Naive thymus-derived CD4-positive, alpha-beta T cell (primary cell): ENCODE results near the gene CCDC137. TPM values are rescaled to one million over a fixed set of nuclear protein-coding genes. Genes with fewer than 3 reads are reported as not detected.

Experiments used
- ATAC-seq: fragments of 150-1000 bp; cut with Tn5 transposase; 2 replicates; pipeline ENCODE4 v1.10.0; 2021; ENCODE audit warnings: mild to moderate bottlenecking, moderate library complexity
- CTCF ChIA-PET: fragments of 350-600 bp; sonication (Branson Sonifier 250); formaldehyde crosslinking; loops from one replicate; lab custom pipeline; 2021; ENCODE audit warnings: antibody characterized with exemption; lab: Charles Lee
- POLR2A ChIA-PET: fragments of 350-600 bp; sonication (Branson Sonifier 250); formaldehyde crosslinking; loops from one replicate; lab custom pipeline; 2021; ENCODE audit warnings: antibody characterized with exemption, inconsistent platforms; lab: Charles Lee
- DNase-seq, 9 donors: peaks; one replicate each; pipeline versions ENCODE4 v3.0.0 to v3.0.0-alpha.2; 2020 to 2022; ENCODE audit warnings: mixed read lengths in 1 of 9
- H3K27ac ChIP-seq: one replicate; pipeline ENCODE4 v1.7.0; 2013; ENCODE audit warnings: mild to moderate bottlenecking, low read depth, low read length, moderate library complexity
- H3K27me3 ChIP-seq, 2 donors: one replicate each; pipeline ENCODE4 v1.7.0; 2013; ENCODE audit warnings: low read length in 2 of 2, mild to moderate bottlenecking in 2 of 2, moderate library complexity in 2 of 2; ENCODE audit not compliant: control insufficient read depth in 2 of 2, insufficient read depth in 2 of 2
- H3K36me3 ChIP-seq, 3 experiments: 1 replicate in 2 of 3; 2 replicates in 1 of 3; pipeline ENCODE4 v1.7.0; 2013; ENCODE audit warnings: low read length in 3 of 3, mild to moderate bottlenecking in 3 of 3, moderate library complexity in 1 of 3; ENCODE audit not compliant: insufficient read depth in 3 of 3, control insufficient read depth in 2 of 3
- H3K4me1 ChIP-seq, 2 donors: one replicate each; pipeline ENCODE4 v1.7.0; 2013; ENCODE audit warnings: low read length in 2 of 2, mild to moderate bottlenecking in 2 of 2, moderate library complexity in 1 of 2; ENCODE audit not compliant: control insufficient read depth in 2 of 2, insufficient read depth in 2 of 2
- H3K4me3 ChIP-seq: 2 replicates; pipeline ENCODE4 v1.7.0; 2013; ENCODE audit warnings: mild to moderate bottlenecking, low read length
- H3K9me3 ChIP-seq, 3 experiments: 1 replicate in 2 of 3; 2 replicates in 1 of 3; pipeline ENCODE4 v1.7.0; 2013; ENCODE audit warnings: low read length in 3 of 3; ENCODE audit not compliant: control insufficient read depth in 2 of 3
- H3K27ac Mint-ChIP-seq, 9 donors: one replicate each; pipeline ENCODE4 v1.8.0; 2020 to 2022; ENCODE audit warnings: mixed read lengths in 9 of 9, mild to moderate bottlenecking in 8 of 9, moderate library complexity in 5 of 9, inconsistent platforms in 2 of 9
- H3K27me3 Mint-ChIP-seq, 5 donors: one replicate each; pipeline ENCODE4 v1.8.0; 2021 to 2022; ENCODE audit warnings: mixed read lengths in 5 of 5, mild to moderate bottlenecking in 1 of 5
- H3K36me3 Mint-ChIP-seq, 5 donors: one replicate each; pipeline ENCODE4 v1.8.0; 2020 to 2022; ENCODE audit warnings: mixed read lengths in 5 of 5, mild to moderate bottlenecking in 3 of 5, inconsistent platforms in 1 of 5
- H3K4me1 Mint-ChIP-seq, 7 donors: one replicate each; pipeline ENCODE4 v1.8.0; 2020 to 2022; ENCODE audit warnings: mixed read lengths in 7 of 7, mild to moderate bottlenecking in 3 of 7, inconsistent platforms in 1 of 7
- H3K4me3 Mint-ChIP-seq, 10 donors: one replicate each; pipeline ENCODE4 v1.8.0; 2020 to 2022; ENCODE audit warnings: mild to moderate bottlenecking in 10 of 10, mixed read lengths in 10 of 10, moderate library complexity in 6 of 10, inconsistent platforms in 2 of 10
- H3K9me3 Mint-ChIP-seq, 11 donors: one replicate each; pipeline ENCODE4 v1.8.0; 2020 to 2022; ENCODE audit warnings: mixed read lengths in 11 of 11, mild to moderate bottlenecking in 4 of 11, inconsistent platforms in 1 of 11, moderate library complexity in 1 of 11
- intact Hi-C, 2 donors: fragments of 100-400 bp; cut with micrococcal nuclease; formaldehyde crosslinking; loops; one replicate each; pipeline ENCODE4 v1.15.1; 2023
- polyA plus RNA-seq, 2 donors: library from polyadenylated mRNA; unstranded; fragments of 300-500 nt; fragmentation: Illumina TruSeq; gene quantifications; one replicate each; pipeline ENCODE4 v1.2.3, GENCODE V29; 2021
- total RNA-seq, 6 experiments: library from RNA in 5 of 6; stranded (reverse) in 5 of 6; gene quantifications; 1 replicate in 5 of 6; 2 replicates in 1 of 6; pipeline ENCODE4 v1.2.3 and lab custom pipeline; 2021 to 2026

The CCDC137 gene
- total and polyA plus RNA-seq, 7 experiments from 2014 or later: 10.0 to 33.5 (median 26.0) TPM

DNA sequence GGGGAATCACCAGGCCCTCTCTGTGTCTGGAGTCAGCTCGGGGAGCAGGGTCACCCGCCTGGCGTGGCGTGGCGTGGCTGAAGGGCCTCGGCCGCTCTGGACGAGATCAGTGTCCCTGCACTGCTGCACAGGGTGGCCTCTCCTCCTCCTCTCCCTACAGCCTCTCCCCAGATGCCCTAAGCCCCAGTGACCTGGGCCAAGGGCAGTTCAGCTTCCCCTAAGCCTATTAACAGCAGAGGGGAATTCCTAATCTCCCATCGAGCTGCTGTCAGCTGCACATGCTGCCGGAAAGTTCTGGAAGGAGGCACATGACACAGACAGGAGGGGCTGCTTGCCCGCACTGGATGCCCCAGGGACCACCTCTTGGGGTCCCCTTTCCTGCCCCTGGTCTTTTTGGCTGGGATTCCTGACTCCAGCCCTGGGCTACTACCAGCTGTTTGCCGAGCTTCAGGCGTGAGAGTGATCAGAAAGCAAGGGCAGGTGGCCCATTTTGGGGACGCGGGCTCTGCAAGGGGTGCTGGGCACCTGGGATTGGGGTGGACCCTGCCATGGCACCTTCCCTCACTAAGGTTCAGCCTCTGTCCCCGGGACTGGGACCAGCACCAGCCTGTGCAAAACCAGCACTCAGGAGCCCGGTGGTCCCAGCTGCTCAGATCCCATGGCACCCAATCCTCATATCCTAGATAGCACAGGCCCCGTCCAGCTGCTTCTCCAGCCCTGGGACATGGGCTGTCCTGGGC, 11.0 kb upstream of the CCDC137 start:
- Histone ChIP-seq H3K4me1 (peaks cover 0 to 5% of the 10 kb centered on the region in 2 donors), H3K27ac (no peak overlapping the region), H3K27me3 (peaks cover 0 to 8% of the 10 kb centered on the region in 2 donors), H3K4me3 (no peak overlapping the region), H3K9me3 (no peaks in the 10 kb centered on the region), H3K36me3 (no peaks in the 10 kb centered on the region)
- DNase-seq: no peak
- ChIA-PET POLR2A (interaction anchor here (1.1 kb wide), 1 partner anchor 28 kb away, joined by 3 read pairs; the partner anchor contains the start of genes ARL16 and HGS), CTCF (no interaction called here)
- H3K4me3 Mint-ChIP-seq: no peak overlapping the region
- H3K4me1 Mint-ChIP-seq: peaks cover 8 to 32% (median 22%) of the 10 kb centered on the region in 7 donors
- H3K27me3 Mint-ChIP-seq: peaks cover 0 to 11% (median 5%) of the 10 kb centered on the region in 5 donors
- H3K36me3 Mint-ChIP-seq: peaks cover 0 to 6% (median 0%) of the 10 kb centered on the region in 5 donors
- no peak for ATAC-seq
- H3K9me3 Mint-ChIP-seq: no peaks in the 10 kb centered on the region
- intact Hi-C loops: no loop called here
- no peak overlapping the region for H3K27ac Mint-ChIP-seq

DNA sequence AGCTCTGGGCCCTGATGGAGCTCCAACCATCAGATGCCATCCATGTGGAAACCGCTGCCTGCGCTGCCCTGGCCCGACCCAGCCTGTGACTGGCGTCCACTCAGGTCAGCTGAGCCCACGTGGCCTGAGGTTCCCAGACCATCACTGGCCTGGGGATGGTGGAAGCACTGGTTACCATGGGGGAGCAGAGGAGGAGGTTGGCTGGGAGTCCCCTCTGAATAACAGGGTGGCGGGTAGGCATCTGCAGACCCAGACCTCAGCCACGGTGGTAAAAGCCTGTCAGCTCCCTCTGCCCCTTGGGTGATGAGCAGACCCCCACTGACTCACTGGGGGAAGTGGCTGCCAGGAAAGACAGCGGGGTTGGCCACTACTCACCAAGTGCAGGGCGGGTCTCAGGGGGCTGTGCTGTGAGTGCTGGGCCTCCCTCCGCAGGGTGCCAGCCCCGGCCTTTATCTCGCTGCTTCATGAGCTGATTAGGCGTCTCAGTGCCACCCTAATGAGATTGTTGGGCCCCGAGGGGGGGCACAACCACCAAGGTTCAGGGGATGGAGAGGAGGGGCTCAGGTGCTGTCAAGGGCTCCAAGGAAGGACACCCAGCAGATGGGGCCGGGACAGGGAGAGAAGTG, 10.3 kb upstream of the CCDC137 start, which contains the start of gene PDE6G:
Gene PDE6G (minus strand): TSS at position 425 of the 626 bp plus-strand sequence. CDS start 3,237 bp downstream, outside the sequence.
- Histone ChIP-seq H3K27ac (no peak within 1 kb of the TSS), H3K4me1 (peaks cover 0 to 5% of the 10 kb centered on the region in 2 donors), H3K4me3 (no peak within 1 kb of the TSS), H3K9me3 (no peaks in the 10 kb centered on the region), H3K27me3 (peaks cover 0 to 4% of the 10 kb centered on the region in 2 donors), H3K36me3 (no peaks in the 10 kb centered on the region)
- H3K4me1 Mint-ChIP-seq: peaks cover 8 to 37% (median 25%) of the 10 kb centered on the region in 7 donors
- intact Hi-C loops: no loop called here
- peak within 1 kb of the TSS in 1 of 10 donors; percentile 41 for H3K4me3 Mint-ChIP-seq
- DNase-seq (no peak), ATAC-seq (no peak)
- peaks cover 0 to 8% (median 5%) of the 10 kb centered on the region in 5 donors for H3K27me3 Mint-ChIP-seq
- H3K9me3 Mint-ChIP-seq: no peaks in the 10 kb centered on the region
- peaks cover 0 to 6% (median 0%) of the 10 kb centered on the region in 5 donors for H3K36me3 Mint-ChIP-seq
- ChIA-PET CTCF (no interaction called here), POLR2A (interaction anchor here (0.7 to 1.1 kb wide), 3 partner anchors 27 to 274 kb away, joined by 3 to 4 read pairs (median 3); partner anchors contain the start of genes ARL16 and HGS)
- H3K27ac Mint-ChIP-seq: peak within 1 kb of the TSS in 2 of 9 donors; percentile 14 to 57

DNA sequence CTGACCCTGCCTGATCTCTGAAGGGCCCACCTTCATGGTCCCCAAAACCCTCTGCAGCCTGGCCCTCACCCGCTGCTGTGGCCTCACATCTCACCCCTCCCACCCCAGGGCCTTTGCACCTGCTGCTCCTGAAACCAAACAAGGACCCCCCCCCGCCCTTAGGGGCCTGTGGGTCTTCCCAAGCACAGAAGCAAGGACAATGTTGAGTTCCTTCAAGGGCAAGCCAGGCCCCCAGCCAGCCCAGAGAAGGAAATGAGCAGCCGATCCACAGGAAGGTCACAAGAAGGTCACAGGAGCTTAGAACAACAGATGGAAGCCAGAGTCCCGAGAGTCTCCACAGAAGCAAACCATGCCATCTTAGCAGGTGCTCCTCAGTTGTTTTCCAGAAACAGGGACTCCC, 9.7 kb upstream of the CCDC137 start:
- Histone ChIP-seq H3K27ac (no peak overlapping the region), H3K27me3 (peaks cover 0 to 4% of the 10 kb centered on the region in 2 donors), H3K4me1 (peaks cover under 1 to 5% of the 10 kb centered on the region in 2 donors), H3K36me3 (no peaks in the 10 kb centered on the region), H3K9me3 (no peaks in the 10 kb centered on the region), H3K4me3 (no peak overlapping the region)
- peaks cover 0 to 4% (median 0%) of the 10 kb centered on the region in 5 donors for H3K36me3 Mint-ChIP-seq
- CTCF ChIA-PET: no interaction called here
- H3K4me3 Mint-ChIP-seq: peak overlapping the region in 1 of 10 donors; percentile 41
- ATAC-seq: no peak
- no peak for DNase-seq
- no peaks in the 10 kb centered on the region for H3K9me3 Mint-ChIP-seq
- peak overlapping the region in 2 of 9 donors; percentile 14 to 57 for H3K27ac Mint-ChIP-seq
- peaks cover 0 to 5% (median 2%) of the 10 kb centered on the region in 5 donors for H3K27me3 Mint-ChIP-seq
- POLR2A ChIA-PET: interaction anchor here (0.7 to 1.1 kb wide), 4 partner anchors 9 to 274 kb away, joined by 3 to 4 read pairs (median 3); partner anchors contain the start of genes ARL16 and HGS
- intact Hi-C loops: no loop called here
- H3K4me1 Mint-ChIP-seq: peaks cover 5 to 37% (median 23%) of the 10 kb centered on the region in 7 donors

DNA sequence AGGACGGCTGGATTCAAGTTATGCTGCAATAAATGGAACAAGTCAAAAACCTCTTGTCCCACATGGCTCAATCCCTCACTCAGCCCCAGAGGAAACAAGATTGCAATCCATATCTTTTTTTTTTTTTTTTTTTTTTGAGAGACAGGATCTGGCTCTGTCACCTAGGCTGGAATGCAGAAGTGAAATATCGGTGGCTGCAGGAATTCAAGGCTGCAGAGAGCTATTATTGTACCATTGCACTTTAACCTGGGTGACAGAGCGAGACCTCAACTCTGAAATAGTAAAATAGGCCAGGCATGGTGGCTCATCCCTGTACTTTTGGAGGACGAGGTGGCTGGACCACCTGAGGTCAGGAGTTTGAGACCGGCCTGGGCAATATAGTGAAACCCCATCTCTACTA, 7.5 kb upstream of the CCDC137 start:
- no peaks in the 10 kb centered on the region for H3K9me3 Mint-ChIP-seq
- H3K36me3 Mint-ChIP-seq: peaks cover 0 to 2% (median 0%) of the 10 kb centered on the region in 5 donors
- no peaks in the 10 kb centered on the region for H3K9me3 ChIP-seq
- H3K4me3 Mint-ChIP-seq: no peak overlapping the region
- H3K27me3 Mint-ChIP-seq: no peaks in the 10 kb centered on the region
- DNase-seq (no peak), ATAC-seq (no peak)
- POLR2A ChIA-PET: no interaction called here
- CTCF ChIA-PET: no interaction called here
- no peak overlapping the region for H3K27ac Mint-ChIP-seq
- H3K4me1 ChIP-seq: peaks cover 15 to 19% of the 10 kb centered on the region in 2 donors
- no peak overlapping the region for H3K27ac ChIP-seq
- intact Hi-C loops: no loop called here
- no peaks in the 10 kb centered on the region for H3K36me3 ChIP-seq
- peaks cover 1 to 35% (median 23%) of the 10 kb centered on the region in 7 donors for H3K4me1 Mint-ChIP-seq
- no peaks in the 10 kb centered on the region for H3K27me3 ChIP-seq
- H3K4me3 ChIP-seq: no peak overlapping the region

DNA sequence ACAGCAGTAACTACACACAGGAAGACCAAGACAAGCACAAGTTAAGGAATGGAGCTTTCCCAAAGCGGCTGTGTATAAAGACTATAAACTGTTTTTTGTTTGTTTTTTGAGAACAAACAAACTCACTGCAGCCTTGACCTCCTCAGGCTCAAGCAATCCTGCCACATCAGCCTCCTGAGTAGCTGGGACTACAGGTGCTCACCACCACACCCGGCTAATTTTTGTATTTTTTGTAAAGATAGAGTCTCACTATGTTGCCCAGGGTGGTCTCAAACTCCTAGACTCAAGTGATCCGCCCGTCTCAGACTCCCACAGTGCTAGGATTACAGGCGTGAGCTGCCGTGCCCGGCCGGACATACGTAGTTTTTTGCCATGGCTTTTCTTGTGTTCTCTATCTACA, 6.1 kb upstream of the CCDC137 start:
- Mint-ChIP-seq H3K4me1 (peaks cover 0 to 43% (median 27%) of the 10 kb centered on the region in 7 donors), H3K9me3 (no peaks in the 10 kb centered on the region), H3K27ac (peak overlapping the region in 2 of 9 donors; percentile 28 to 84), H3K27me3 (no peaks in the 10 kb centered on the region), H3K36me3 (peaks cover 0 to 2% (median 0%) of the 10 kb centered on the region in 5 donors), H3K4me3 (no peak overlapping the region)
- no peak overlapping the region for H3K27ac ChIP-seq
- H3K4me3 ChIP-seq: no peak overlapping the region
- H3K9me3 ChIP-seq: no peaks in the 10 kb centered on the region
- DNase-seq (no peak), ATAC-seq (no peak)
- peaks cover 22 to 28% of the 10 kb centered on the region in 2 donors for H3K4me1 ChIP-seq
- H3K27me3 ChIP-seq: no peaks in the 10 kb centered on the region
- intact Hi-C loops: no loop called here
- POLR2A ChIA-PET: interaction anchor here (1.0 to 1.2 kb wide), 2 partner anchors 29 to 175 kb away, joined by 3 to 5 read pairs; no protein-coding TSS in a partner anchor
- H3K36me3 ChIP-seq: peaks cover 0 to 6% (median 3%) of the 10 kb centered on the region in 3 experiments
- CTCF ChIA-PET: no interaction called here

DNA sequence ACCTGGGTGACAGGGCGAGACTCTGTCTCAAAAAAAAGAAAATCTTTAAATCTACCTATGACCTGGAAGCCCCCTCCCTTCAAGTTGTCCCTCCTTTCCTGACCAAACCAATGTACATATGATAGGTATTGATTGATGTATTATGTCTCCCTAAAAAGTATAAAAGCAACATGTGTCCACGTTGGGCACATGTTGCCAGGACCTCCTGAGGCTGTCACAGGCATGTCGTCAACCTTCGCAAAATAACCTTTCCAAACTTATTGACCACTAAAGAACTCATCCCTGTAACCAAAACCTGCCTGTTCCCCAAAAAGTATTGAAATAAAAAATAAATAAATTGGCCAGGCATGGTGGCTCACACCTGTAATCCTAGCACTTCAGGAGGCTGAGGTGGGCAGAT, 4.5 kb upstream of the CCDC137 start:
- intact Hi-C loops: no loop called here
- H3K4me3 Mint-ChIP-seq: peak overlapping the region in 1 of 10 donors; percentile 81
- H3K4me1 Mint-ChIP-seq: peaks cover 7 to 56% (median 31%) of the 10 kb centered on the region in 7 donors
- no peaks in the 10 kb centered on the region for H3K27me3 Mint-ChIP-seq
- H3K36me3 Mint-ChIP-seq: peaks cover 0 to 13% (median 0%) of the 10 kb centered on the region in 5 donors
- Histone ChIP-seq H3K27me3 (no peaks in the 10 kb centered on the region), H3K27ac (peak overlapping the region; percentile 50), H3K36me3 (peaks cover 0 to 16% (median 3%) of the 10 kb centered on the region in 3 experiments), H3K9me3 (no peaks in the 10 kb centered on the region), H3K4me3 (no peak overlapping the region), H3K4me1 (peaks cover 27 to 34% of the 10 kb centered on the region in 2 donors)
- ChIA-PET POLR2A (interaction anchor here (0.6 to 2.7 kb wide), 7 partner anchors 9 to 271 kb away, joined by 3 to 12 read pairs (median 6); partner anchors contain the start of genes ARL16, FAAP100, HGS and MRPL12), CTCF (interaction anchor here (1.3 kb wide), 1 partner anchor 17 kb away, joined by 3 read pairs; no protein-coding TSS in a partner anchor)
- no peak for ATAC-seq
- no peaks in the 10 kb centered on the region for H3K9me3 Mint-ChIP-seq
- peak overlapping the region in 6 of 9 donors; percentile 20 to 93 (median 91) for H3K27ac Mint-ChIP-seq
- DNase-seq: no peak
